Endodermal cell (in vitro differentiated cells): ENCODE results near the gene INPP5K. TPM values are rescaled to one million over a fixed set of nuclear protein-coding genes. Genes with fewer than 3 reads are reported as not detected.

Source experiments
- DNase-seq: peaks from one replicate; pipeline ENCODE4 v3.0.0-alpha.2; 2017
- H3K27ac ChIP-seq: 2 replicates; pipeline ENCODE4 v1.5.1; 2013; ENCODE audit warnings: mild to moderate bottlenecking, low read depth, low read length, moderate library complexity
- H3K27me3 ChIP-seq: 2 replicates; pipeline ENCODE4 v1.6.1; 2013; ENCODE audit warnings: mild to moderate bottlenecking, low read length, moderate library complexity; ENCODE audit not compliant: insufficient read depth, control insufficient read depth, poor library complexity, severe bottlenecking
- H3K36me3 ChIP-seq: 2 replicates; pipeline ENCODE4 v1.7.0; 2013; ENCODE audit warnings: mild to moderate bottlenecking, low read length, moderate library complexity; ENCODE audit not compliant: control insufficient read depth, insufficient read depth
- H3K4me1 ChIP-seq: one replicate; pipeline ENCODE4 v1.7.0; 2013; ENCODE audit warnings: low read length; ENCODE audit not compliant: control insufficient read depth, insufficient read depth
- H3K4me3 ChIP-seq: 2 replicates; pipeline ENCODE4 v1.5.1; 2013; ENCODE audit warnings: mild to moderate bottlenecking, low read length, moderate library complexity
- H3K9ac ChIP-seq: 2 replicates; pipeline ENCODE4 v1.6.1; 2013; ENCODE audit warnings: mild to moderate bottlenecking, low read length, moderate library complexity; ENCODE audit not compliant: poor library complexity, severe bottlenecking; ENCODE audit errors: extremely low read depth
- H3K9me3 ChIP-seq: 2 replicates; pipeline ENCODE4 v1.6.1; 2013; ENCODE audit warnings: mild to moderate bottlenecking, low read length, moderate library complexity; ENCODE audit not compliant: control insufficient read depth
- H3K27ac Mint-ChIP-seq: 2 replicates; pipeline ENCODE4 v1.8.0; 2020; ENCODE audit warnings: mixed read lengths
- H3K27me3 Mint-ChIP-seq: 2 replicates; pipeline ENCODE4 v1.8.0; 2021; ENCODE audit warnings: mild to moderate bottlenecking, mixed read lengths; ENCODE audit not compliant: insufficient read depth
- H3K36me3 Mint-ChIP-seq: 2 replicates; pipeline ENCODE4 v1.8.0; 2020; ENCODE audit warnings: low read depth, mixed read lengths
- H3K4me1 Mint-ChIP-seq: 2 replicates; pipeline ENCODE4 v1.8.0; 2020; ENCODE audit warnings: mixed read lengths
- H3K4me3 Mint-ChIP-seq: 2 replicates; pipeline ENCODE4 v1.8.0; 2020; ENCODE audit warnings: mild to moderate bottlenecking, moderate library complexity, mixed read lengths
- H3K9me3 Mint-ChIP-seq: 2 replicates; pipeline ENCODE4 v1.8.0; 2020; ENCODE audit warnings: mild to moderate bottlenecking, mixed read lengths
- WGBS, 2 experiments: methylation state at CpG; one replicate each; pipeline versions ENCODE4 v1.1.5 to v1.1.7; 2013; ENCODE audit warnings: missing lambda C conversion rate in 2 of 2, mixed read lengths in 1 of 2; ENCODE audit not compliant: insufficient coverage in 1 of 2, insufficient read length in 1 of 2; 5-methylcytosine and 5-hydroxymethylcytosine counted together
- total RNA-seq, 2 donors: library from RNA; stranded (reverse); fragmentation: NEBNext Ultra II Directional in 1 of 2; extraction: Animal tissue kit (Norgen Biotek cat#: 25700) in 1 of 2; gene quantifications; 2 replicates in 1 of 2; 3 replicates in 1 of 2; pipeline ENCODE4 v1.2.1, GENCODE V29; 2021
- TF ChIP-seq, protein P1 (sequence below): fragments of 200-600 bp; sonication (generic); conservative IDR thresholded peaks from 2 replicates; pipeline ENCODE4 v1.5.0; 2021; ENCODE audit warnings: antibody characterized with exemption, mild to moderate bottlenecking

INPP5K gene
- total RNA-seq, 2 donors from 2014 or later = 22.2 to 30.0 TPM

DNA sequence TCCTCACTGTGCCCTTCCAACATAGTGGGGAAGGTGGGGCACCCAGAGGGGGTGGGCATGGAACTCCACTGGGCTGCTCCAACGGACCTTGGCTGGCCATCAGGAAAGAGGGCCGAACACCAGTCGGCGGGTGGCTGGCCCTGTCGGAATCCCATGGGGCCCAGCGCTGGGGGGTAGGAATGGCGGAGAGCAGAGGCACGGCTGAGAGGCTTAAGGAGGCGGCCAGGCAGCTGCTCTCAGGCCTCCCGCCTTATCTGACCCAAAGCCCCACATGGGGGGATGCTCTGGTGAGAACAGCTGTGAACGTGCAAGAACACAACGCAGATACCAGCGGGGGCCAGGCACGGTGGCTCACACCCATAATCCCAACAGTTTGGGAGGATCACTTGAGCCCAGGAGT is 19.5 kb downstream of the INPP5K start:
- DNase-seq = no peak
- TF ChIP-seq, protein P1, sequence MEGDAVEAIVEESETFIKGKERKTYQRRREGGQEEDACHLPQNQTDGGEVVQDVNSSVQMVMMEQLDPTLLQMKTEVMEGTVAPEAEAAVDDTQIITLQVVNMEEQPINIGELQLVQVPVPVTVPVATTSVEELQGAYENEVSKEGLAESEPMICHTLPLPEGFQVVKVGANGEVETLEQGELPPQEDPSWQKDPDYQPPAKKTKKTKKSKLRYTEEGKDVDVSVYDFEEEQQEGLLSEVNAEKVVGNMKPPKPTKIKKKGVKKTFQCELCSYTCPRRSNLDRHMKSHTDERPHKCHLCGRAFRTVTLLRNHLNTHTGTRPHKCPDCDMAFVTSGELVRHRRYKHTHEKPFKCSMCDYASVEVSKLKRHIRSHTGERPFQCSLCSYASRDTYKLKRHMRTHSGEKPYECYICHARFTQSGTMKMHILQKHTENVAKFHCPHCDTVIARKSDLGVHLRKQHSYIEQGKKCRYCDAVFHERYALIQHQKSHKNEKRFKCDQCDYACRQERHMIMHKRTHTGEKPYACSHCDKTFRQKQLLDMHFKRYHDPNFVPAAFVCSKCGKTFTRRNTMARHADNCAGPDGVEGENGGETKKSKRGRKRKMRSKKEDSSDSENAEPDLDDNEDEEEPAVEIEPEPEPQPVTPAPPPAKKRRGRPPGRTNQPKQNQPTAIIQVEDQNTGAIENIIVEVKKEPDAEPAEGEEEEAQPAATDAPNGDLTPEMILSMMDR = no peak
- H3K27me3 Mint-ChIP-seq = peaks cover 2% of the 10 kb centered on the region
- no peak overlapping the region for H3K27ac Mint-ChIP-seq
- H3K9ac ChIP-seq = no peak overlapping the region
- no peaks in the 10 kb centered on the region for H3K27me3 ChIP-seq
- no peak overlapping the region for H3K27ac ChIP-seq
- no peak overlapping the region for H3K4me3 ChIP-seq
- 94% methylated on average over 7 to 14 of the region's 14 CpGs for WGBS, 2 experiments
- no peaks in the 10 kb centered on the region for H3K9me3 Mint-ChIP-seq
- H3K36me3 Mint-ChIP-seq = peaks cover 7% of the 10 kb centered on the region
- H3K4me3 Mint-ChIP-seq = no peak overlapping the region
- no peaks in the 10 kb centered on the region for H3K9me3 ChIP-seq
- H3K4me1 ChIP-seq = no peaks in the 10 kb centered on the region
- peaks cover 12% of the 10 kb centered on the region for H3K4me1 Mint-ChIP-seq
- no peaks in the 10 kb centered on the region for H3K36me3 ChIP-seq

DNA sequence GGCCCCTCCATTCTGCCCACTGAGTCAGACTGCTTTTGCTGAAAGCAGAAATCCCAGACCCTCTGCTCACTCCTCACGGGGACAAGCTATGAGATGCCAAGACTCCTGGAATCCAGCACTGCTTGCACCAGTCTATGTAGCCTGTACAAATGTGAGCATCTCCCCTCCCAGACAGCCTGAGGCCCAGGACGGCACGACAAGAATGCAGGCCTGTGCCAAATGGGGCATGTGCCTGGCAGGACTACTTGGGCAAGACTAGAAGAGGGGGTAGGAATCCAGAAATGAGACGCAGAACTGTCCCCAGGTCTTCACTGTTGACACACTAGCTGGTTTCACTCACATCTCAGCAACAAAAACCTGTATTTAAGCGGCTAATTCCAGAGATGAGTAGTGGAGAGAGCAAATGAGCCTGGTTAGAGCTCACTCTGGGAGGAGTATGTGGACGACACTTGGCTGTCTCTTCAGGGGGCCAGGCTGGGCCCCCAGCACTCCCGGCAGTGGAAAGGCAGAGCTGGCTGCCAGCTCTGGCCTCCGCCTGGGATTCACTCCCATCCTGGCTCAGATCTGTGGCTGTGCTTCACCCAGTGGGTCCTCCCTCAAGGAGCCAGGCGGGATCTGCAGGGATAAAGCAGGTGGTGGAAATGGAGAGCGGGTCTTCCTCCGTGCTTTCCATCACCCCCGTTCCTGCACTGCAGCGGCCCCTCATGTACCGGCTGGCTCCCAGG is 21.0 kb downstream of the INPP5K start:
- no peak overlapping the region for H3K27ac Mint-ChIP-seq

DNA sequence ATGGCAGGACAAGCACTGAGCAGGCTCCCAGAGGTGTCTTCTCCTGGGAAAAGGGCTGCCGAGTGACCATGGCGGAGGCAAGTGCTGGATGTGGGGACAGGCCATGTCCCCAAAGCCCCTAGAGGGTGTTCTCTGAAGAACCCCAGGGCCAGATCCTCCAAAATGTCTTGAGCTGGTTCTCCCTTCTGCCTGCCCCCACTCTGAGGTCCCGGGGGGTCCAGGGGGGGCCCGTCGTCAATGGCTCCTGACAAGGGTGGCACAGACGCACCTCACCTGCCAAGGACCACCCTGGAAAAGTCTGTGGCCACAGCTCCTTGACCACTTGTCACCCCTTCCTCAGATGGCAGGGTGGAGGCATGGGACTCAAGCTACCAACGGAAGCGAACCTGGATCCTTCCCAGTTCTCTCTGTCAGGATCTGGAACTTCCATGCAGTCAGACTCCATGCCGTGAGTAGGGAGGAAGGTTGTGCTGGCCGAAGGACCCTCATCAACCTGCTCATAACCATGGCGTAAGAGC is 21.6 kb downstream of the INPP5K start:
- Mint-ChIP-seq H3K4me3 (no peak overlapping the region), H3K9me3 (no peaks in the 10 kb centered on the region), H3K27me3 (peaks cover 5% of the 10 kb centered on the region), H3K36me3 (peaks cover 7% of the 10 kb centered on the region), H3K27ac (no peak overlapping the region), H3K4me1 (peaks cover 19% of the 10 kb centered on the region)
- Histone ChIP-seq H3K36me3 (no peaks in the 10 kb centered on the region), H3K9me3 (no peaks in the 10 kb centered on the region), H3K27me3 (no peaks in the 10 kb centered on the region), H3K4me1 (no peaks in the 10 kb centered on the region), H3K4me3 (no peak overlapping the region), H3K9ac (no peak overlapping the region), H3K27ac (no peak overlapping the region)
- no peak for DNase-seq
- 93 to 95% methylated on average over 11 of the region's 11 CpGs for WGBS, 2 experiments
- TF ChIP-seq, protein P1 = no peak

More for the DNA sequence above, 21.0 kb downstream of the INPP5K start:
- Mint-ChIP-seq H3K4me1 (peaks cover 18% of the 10 kb centered on the region), H3K36me3 (peaks cover 7% of the 10 kb centered on the region), H3K9me3 (no peaks in the 10 kb centered on the region), H3K27me3 (peaks cover 3% of the 10 kb centered on the region), H3K4me3 (no peak overlapping the region)
- 93 to 96% methylated on average over 7 to 14 of the region's 14 CpGs for WGBS, 2 experiments
- no peak for DNase-seq
- no peak overlapping the region for H3K9ac ChIP-seq
- no peaks in the 10 kb centered on the region for H3K4me1 ChIP-seq
- no peaks in the 10 kb centered on the region for H3K9me3 ChIP-seq
- TF ChIP-seq, protein P1 = no peak
- no peak overlapping the region for H3K4me3 ChIP-seq
- no peak overlapping the region for H3K27ac ChIP-seq
- H3K27me3 ChIP-seq = no peaks in the 10 kb centered on the region
- no peaks in the 10 kb centered on the region for H3K36me3 ChIP-seq
